Lung (tissue), 12 donors: ENCODE data around the gene EPHB1. TPM values are rescaled to one million over a fixed set of nuclear protein-coding genes. Genes with fewer than 3 reads are reported as not detected.

Source experiments
- ATAC-seq: fragments of 200-7000 bp; cut with Tn5 transposase; one replicate; pipeline ENCODE4 v1.9.1; 2020; ENCODE audit warnings: moderate number of reproducible peaks; ENCODE audit not compliant: insufficient read depth, low FRiP score
- DNase-seq, 3 donors: peaks; one replicate each; pipeline ENCODE4 v3.0.0-alpha.2; 2013 to 2017
- H3K27ac ChIP-seq, 2 donors: one replicate each; pipeline ENCODE4 v1.5.1; 2013; ENCODE audit warnings: mild to moderate bottlenecking in 2 of 2, moderate library complexity in 2 of 2, control low read depth in 1 of 2, inconsistent platforms in 1 of 2, low read depth in 1 of 2, low read length in 1 of 2
- H3K27me3 ChIP-seq, 3 donors: one replicate each; pipeline ENCODE4 v1.5.1; 2013; ENCODE audit warnings: low read length in 2 of 3; ENCODE audit not compliant: control insufficient read depth in 3 of 3, insufficient read depth in 3 of 3
- H3K36me3 ChIP-seq, 4 donors: one replicate each; pipeline ENCODE4 v1.5.1; 2013; ENCODE audit warnings: low read length in 4 of 4, mild to moderate bottlenecking in 1 of 4, moderate library complexity in 1 of 4; ENCODE audit not compliant: control insufficient read depth in 4 of 4, insufficient read depth in 4 of 4
- H3K4me1 ChIP-seq, 5 donors: one replicate each; pipeline ENCODE4 v1.5.1; 2013; ENCODE audit warnings: low read length in 5 of 5, mild to moderate bottlenecking in 2 of 5, moderate library complexity in 1 of 5; ENCODE audit not compliant: control insufficient read depth in 5 of 5, insufficient read depth in 5 of 5
- H3K4me3 ChIP-seq: one replicate; pipeline ENCODE4 v1.5.1; 2013; ENCODE audit warnings: mild to moderate bottlenecking, control low read depth, moderate library complexity
- H3K9ac ChIP-seq, 2 donors: one replicate each; pipeline ENCODE4 v1.5.1; 2013; ENCODE audit warnings: low read length in 2 of 2, control low read depth in 1 of 2; ENCODE audit not compliant: insufficient read depth in 1 of 2
- H3K9me3 ChIP-seq, 4 donors: one replicate each; pipeline ENCODE4 v1.5.1; 2013; ENCODE audit warnings: low read length in 3 of 4, mild to moderate bottlenecking in 1 of 4, moderate library complexity in 1 of 4; ENCODE audit not compliant: control insufficient read depth in 4 of 4, insufficient read depth in 3 of 4
- WGBS, 2 donors: extraction: QIAGEN DNeasy Blood & Tissue Kit; methylation state at CpG; one replicate each; pipeline ENCODE4 v1.1.7; 2013; 5-methylcytosine and 5-hydroxymethylcytosine counted together
- polyA plus RNA-seq, 2 donors: library from polyadenylated mRNA; stranded (reverse); fragments of 200-250 nt; gene quantifications; one replicate each; pipeline ENCODE4 v1.2.1, GENCODE V29; 2013
- total RNA-seq, 2 donors: library from RNA; depleted of rRNA in 1 of 2; stranded (reverse); fragments of >200 nt in 1 of 2; gene quantifications; one replicate each; pipeline ENCODE4 v1.2.1, GENCODE V29; 2014 to 2021
- TF ChIP-seq, protein P1 (sequence below): IDR thresholded peaks from 2 replicates; pipeline ENCODE4 v1.5.1; 2012; ENCODE audit warnings: mild to moderate bottlenecking; ENCODE audit errors: control extremely low read depth, extremely low read depth
- donor health status: control.
- donor health status: control.
- donor health status: Bipolar disorder and iron deficiency.
- donor health status: healthy.
- donor health status: DM: yes; HTN: yes; CAD: no.

EPHB1 gene
- total and polyA plus RNA-seq, 4 donors = 0.30 to 6.3 (median 2.1) TPM

DNA sequence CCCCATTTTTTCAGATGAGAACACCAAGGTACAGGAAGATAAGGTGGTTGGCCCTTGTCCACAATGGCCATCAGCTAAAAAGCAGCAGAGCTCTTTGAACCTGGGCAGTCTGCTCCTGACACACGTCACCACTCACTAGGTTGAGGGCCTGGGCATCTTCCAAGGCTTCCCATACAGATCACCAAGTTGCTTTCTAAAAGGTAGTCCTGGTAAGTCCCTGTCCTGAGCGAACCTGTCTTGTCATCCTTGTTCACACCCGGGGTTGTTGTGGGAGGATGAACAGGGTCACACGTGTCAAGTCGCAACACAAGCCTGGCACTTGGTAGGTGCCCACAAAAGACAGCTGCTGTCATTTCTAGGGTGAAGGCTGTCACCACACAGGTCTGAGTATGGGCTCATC lies 260.4 kb downstream of the EPHB1 start:
- no peak overlapping the region for H3K9ac ChIP-seq
- TF ChIP-seq, protein P1, sequence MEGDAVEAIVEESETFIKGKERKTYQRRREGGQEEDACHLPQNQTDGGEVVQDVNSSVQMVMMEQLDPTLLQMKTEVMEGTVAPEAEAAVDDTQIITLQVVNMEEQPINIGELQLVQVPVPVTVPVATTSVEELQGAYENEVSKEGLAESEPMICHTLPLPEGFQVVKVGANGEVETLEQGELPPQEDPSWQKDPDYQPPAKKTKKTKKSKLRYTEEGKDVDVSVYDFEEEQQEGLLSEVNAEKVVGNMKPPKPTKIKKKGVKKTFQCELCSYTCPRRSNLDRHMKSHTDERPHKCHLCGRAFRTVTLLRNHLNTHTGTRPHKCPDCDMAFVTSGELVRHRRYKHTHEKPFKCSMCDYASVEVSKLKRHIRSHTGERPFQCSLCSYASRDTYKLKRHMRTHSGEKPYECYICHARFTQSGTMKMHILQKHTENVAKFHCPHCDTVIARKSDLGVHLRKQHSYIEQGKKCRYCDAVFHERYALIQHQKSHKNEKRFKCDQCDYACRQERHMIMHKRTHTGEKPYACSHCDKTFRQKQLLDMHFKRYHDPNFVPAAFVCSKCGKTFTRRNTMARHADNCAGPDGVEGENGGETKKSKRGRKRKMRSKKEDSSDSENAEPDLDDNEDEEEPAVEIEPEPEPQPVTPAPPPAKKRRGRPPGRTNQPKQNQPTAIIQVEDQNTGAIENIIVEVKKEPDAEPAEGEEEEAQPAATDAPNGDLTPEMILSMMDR = no peak
- H3K27ac ChIP-seq = no peak overlapping the region
- ATAC-seq (no peak), DNase-seq (no peak)
- H3K36me3 ChIP-seq = no peaks in the 10 kb centered on the region
- no peak overlapping the region for H3K4me3 ChIP-seq
- H3K9me3 ChIP-seq = peaks cover 0 to 3% (median 0%) of the 10 kb centered on the region in 4 donors
- WGBS, 2 donors = 82 to 92% methylated on average over 5 of the region's 5 CpGs
- no peaks in the 10 kb centered on the region for H3K27me3 ChIP-seq
- no peaks in the 10 kb centered on the region for H3K4me1 ChIP-seq

DNA sequence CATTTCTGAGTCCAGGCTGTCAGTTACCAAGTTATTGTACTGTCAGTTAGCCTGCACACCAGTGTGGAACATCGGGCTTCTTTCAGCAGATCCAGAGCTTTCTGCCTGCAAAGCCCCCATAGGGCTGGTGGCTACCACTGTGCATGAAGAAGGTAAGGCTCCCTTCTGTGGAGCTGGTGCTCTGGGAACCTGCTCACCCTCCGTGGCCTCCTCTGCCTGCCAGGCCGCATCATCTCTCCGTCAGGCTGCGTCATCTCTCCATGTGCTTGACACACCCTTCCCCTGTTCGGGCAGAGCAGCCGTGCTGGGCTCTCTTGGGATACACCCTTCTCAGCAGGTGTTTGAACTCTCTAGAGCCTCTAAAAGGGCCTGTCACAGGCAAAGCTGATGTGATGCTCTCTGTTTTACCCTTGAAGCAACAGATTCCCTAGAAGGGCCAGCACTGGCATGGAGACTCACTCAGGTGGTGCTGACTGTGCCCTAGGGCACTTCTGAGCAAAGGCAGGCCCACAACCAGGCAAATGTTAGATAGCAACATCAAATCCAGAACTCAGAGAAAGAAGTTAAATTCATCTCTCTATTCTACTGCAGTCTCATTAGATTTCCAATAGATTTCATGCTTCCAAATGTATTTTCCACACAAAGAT lies 261.1 kb downstream of the EPHB1 start:
- Histone ChIP-seq H3K36me3 (no peaks in the 10 kb centered on the region), H3K4me3 (no peak overlapping the region), H3K9ac (no peak overlapping the region), H3K27ac (no peak overlapping the region), H3K27me3 (no peaks in the 10 kb centered on the region), H3K4me1 (no peaks in the 10 kb centered on the region), H3K9me3 (no peaks in the 10 kb centered on the region)
- no peak for DNase-seq
- TF ChIP-seq, protein P1 = no peak
- ATAC-seq = no peak
- 79 to 86% methylated on average over 7 of the region's 7 CpGs for WGBS, 2 donors

DNA sequence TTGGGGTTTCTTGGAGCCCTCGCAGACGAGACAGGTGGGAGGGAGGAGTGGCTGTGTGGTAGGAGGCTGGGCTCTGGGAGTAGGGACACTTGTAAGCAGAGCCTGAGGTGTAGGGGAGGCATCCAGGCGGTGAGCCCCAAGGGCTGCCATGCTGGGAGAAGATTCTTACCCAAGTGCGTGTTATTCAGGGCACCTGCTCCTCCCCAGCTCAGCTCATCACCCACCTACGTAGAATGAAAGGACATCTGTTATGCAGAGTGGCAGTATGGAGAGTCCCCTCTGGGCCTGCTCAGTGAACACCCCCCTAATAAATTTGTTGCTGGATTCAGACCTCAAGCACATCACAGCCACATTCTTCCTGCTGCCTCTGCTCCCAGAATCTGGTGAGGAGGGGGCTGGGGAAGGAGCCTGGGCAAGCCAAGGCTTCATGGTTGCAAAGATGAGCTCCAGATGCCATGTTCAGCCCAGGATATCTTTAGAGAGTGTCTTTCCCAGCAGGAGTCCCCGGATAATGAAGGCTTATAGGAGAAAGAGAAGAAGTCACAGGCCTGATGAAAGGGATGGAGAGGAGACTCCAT lies 261.8 kb downstream of the EPHB1 start:
- H3K36me3 ChIP-seq = no peaks in the 10 kb centered on the region
- no peak overlapping the region for H3K4me3 ChIP-seq
- no peaks in the 10 kb centered on the region for H3K4me1 ChIP-seq
- ATAC-seq (no peak), DNase-seq (no peak)
- TF ChIP-seq, protein P1 = no peak
- WGBS, 2 donors = 84 to 88% methylated on average over 6 of the region's 6 CpGs
- no peak overlapping the region for H3K27ac ChIP-seq
- no peaks in the 10 kb centered on the region for H3K9me3 ChIP-seq
- H3K9ac ChIP-seq = no peak overlapping the region
- H3K27me3 ChIP-seq = no peaks in the 10 kb centered on the region
